GM06990 (cell line): ENCODE data around the gene IL1R1.

ENCODE experiments used
- DNase-seq: peaks from one replicate; pipeline ENCODE4 v3.0.0-alpha.2; 2011; ENCODE audit not compliant: insufficient read length; ENCODE audit errors: extremely low read depth
- H3K27me3 ChIP-seq: replicated peaks from 2 replicates; pipeline ENCODE4 v1.6.0; 2011; ENCODE audit warnings: low read length; ENCODE audit not compliant: control insufficient read depth, insufficient read depth
- H3K36me3 ChIP-seq: 2 replicates; pipeline ENCODE4 v1.5.1; 2011; ENCODE audit warnings: low read length; ENCODE audit not compliant: control insufficient read depth, insufficient read depth
- H3K4me3 ChIP-seq: replicated peaks from 2 replicates; pipeline ENCODE4 v1.5.1; 2011; ENCODE audit warnings: low read depth, mild to moderate bottlenecking, control low read depth, low read length
- CTCF ChIP-seq: IDR thresholded peaks from 2 replicates; pipeline ENCODE4 v1.5.1; 2011; ENCODE audit warnings: low read length, control low read depth, mild to moderate bottlenecking, inconsistent platforms; ENCODE audit not compliant: insufficient read depth, poor library complexity, severe bottlenecking

Gene IL1R1

DNA sequence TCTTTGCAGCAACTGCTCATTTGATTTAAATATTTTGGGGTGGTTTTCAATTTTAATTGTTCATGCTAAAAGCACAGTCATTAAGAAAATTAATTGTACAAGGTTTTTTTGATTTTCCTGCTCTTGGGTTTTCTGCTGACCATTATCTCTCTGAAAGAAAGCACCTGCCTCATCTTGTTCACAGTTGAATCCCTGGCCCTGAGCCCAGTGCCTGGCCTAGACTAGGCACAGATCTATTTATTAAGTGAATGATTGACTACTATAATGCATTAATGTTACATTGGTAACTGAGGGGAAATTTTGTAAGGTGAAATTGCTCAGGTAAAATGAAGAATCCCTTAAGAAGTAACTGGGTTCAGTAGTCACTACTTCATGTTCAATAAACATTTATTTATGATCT is 66.2 kb downstream of the IL1R1 start:
- H3K36me3 ChIP-seq: no peaks in the 10 kb centered on the region
- no peak for DNase-seq
- no peak overlapping the region for H3K4me3 ChIP-seq
- no peak for TF ChIP-seq CTCF
- no peaks in the 10 kb centered on the region for H3K27me3 ChIP-seq

- TF ChIP-seq CTCF: no peak
- DNase-seq: no peak
These were observed 66.9 kb downstream of the IL1R1 start for GRCh38 chr2:102209474-102209873.

GRCh38 chr2:102217032-102217431 is 74.5 kb downstream of the IL1R1 start:
- Histone ChIP-seq H3K4me3 (no peak overlapping the region), H3K27me3 (no peaks in the 10 kb centered on the region), H3K36me3 (no peaks in the 10 kb centered on the region)
- no peak for DNase-seq
- TF ChIP-seq CTCF: no peak

More at GRCh38 chr2:102209474-102209873, 66.9 kb downstream of the IL1R1 start:
- Histone ChIP-seq H3K36me3 (no peaks in the 10 kb centered on the region), H3K27me3 (no peaks in the 10 kb centered on the region), H3K4me3 (no peak overlapping the region)

DNA sequence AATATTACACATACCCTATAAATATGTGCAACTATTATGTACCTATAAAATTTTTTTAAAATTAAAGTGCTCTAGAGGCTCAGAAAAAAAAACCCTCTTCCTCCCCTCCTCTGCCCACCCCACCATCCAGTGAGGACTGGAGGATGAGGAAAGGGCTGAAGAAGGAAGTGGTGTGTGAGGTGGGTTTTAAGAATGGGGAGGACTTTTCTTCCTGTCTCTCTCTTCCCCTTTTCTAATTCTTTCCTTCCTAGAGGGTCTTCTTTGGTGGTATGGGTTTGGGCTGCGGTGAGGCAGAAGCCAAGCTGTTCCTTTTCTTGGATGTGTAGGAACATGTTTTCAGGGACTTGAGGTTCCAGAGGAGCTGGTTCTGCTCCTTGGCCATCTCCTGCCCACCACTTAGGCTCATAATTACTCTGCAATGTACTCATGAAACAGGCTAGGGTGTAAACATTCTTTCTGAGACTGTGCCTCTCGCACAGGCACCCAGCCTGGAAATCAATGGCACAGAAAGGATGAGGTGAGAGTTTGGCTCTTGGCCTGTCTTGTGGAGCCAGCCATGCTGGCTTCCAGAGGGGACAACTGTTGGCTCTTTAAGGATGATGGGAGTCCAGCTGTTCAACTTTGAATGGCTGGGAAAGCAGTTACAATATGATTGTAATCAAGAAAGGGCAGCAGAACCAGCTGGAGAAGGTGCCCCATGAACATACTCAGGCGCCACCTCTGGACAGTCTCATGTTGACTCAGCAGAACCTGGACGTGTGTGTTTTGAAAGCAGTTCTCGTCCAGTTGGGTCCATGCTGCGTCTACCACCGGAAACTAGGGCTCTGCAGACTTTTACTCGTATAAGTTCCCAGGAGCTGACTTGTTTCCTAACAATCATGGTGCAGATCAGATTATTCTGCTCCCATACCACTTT is 82.5 kb downstream of the IL1R1 start:
- Histone ChIP-seq H3K36me3 (no peaks in the 10 kb centered on the region), H3K27me3 (no peaks in the 10 kb centered on the region), H3K4me3 (no peak overlapping the region)
- no peak for DNase-seq
- TF ChIP-seq CTCF: no peak

DNA sequence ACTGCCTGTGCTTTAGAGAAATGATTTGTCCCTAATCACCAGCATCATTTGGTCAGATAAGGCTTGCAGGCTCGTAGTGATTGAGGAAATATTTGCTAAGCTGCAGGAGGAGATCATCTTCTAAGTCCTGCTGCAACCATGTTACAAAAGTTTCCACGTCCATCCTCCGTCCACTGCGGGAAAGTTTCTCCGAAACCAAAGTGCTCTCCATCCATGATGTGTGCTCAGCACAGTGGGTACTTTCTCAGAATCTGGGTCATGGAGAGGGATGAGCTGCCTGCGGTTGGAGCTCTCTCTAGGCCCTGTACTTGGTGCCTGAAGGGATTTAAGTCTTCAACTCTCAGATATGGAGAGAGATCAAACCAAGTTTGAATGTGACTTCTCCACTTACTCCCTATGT is 83.6 kb downstream of the IL1R1 start:
- TF ChIP-seq CTCF: no peak
- Histone ChIP-seq H3K4me3 (no peak overlapping the region), H3K27me3 (no peaks in the 10 kb centered on the region), H3K36me3 (no peaks in the 10 kb centered on the region)
- DNase-seq: no peak
